ENCODE results near the gene PSMA6.
"Not testable (repeated sequence)": the region's sequence is repeated elsewhere in the genome, so short reads cannot be mapped to it uniquely, and the experiment has no call there.

The PSMA6 gene

GRCh38 chr14:35317820-35318219, 25.6 kb downstream of the PSMA6 start:
- in situ Hi-C loops (cut with HindIII; ENCODE audit: low sequenced_read_pairs) = loop anchor here (5.0 kb wide), 2 partner anchors 71 to 94 kb away; no protein-coding TSS in a partner anchor

DNA sequence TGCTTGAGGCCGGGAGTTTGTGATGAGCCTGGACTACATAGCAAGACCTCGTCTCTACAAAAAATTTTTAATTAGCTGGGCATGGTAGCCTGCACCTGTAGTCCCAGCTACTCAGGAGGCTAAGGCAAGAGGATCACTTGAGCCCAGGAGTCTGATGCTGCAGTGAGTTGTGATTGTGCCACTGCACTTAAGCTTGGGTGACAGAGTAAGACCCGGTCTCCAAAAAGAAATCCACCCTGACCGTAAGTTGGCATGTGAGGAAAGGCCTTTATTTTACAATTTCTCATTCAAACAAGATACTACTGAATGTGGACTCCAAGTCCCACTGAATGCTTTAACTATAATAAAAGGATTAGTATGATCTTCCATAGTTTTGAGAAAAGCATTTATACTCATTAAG, 27.3 kb downstream of the PSMA6 start:
- in situ Hi-C loops (cut with HindIII; ENCODE audit: low sequenced_read_pairs) = loop anchor here (5.0 kb wide), 2 partner anchors 72 to 93 kb away; no protein-coding TSS in a partner anchor

GRCh38 chr14:35320472-35320871, 28.3 kb downstream of the PSMA6 start:
- in situ Hi-C loops (cut with HindIII; ENCODE audit: low sequenced_read_pairs) = no loop called here

DNA sequence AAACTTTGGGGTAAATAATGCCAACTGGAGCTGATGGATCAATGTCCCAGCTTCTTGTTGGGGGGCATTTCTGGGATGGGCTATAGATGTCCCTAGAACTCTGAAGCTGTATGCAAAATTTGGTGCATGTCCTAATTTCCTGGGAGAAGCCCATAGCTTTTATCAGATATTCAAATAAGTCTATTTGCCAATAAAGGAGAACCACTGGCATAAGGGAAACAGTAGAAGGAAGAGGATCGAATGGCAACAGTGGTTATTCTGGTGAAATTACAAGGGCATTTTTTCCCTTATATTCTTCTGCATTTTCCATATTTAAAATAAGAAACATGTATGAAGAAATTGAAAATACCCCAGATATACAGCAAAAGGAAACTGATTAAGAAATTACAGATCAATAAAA, 34.2 kb downstream of the PSMA6 start:
- in situ Hi-C loops (cut with HindIII; ENCODE audit: low sequenced_read_pairs) = no loop called here

DNA sequence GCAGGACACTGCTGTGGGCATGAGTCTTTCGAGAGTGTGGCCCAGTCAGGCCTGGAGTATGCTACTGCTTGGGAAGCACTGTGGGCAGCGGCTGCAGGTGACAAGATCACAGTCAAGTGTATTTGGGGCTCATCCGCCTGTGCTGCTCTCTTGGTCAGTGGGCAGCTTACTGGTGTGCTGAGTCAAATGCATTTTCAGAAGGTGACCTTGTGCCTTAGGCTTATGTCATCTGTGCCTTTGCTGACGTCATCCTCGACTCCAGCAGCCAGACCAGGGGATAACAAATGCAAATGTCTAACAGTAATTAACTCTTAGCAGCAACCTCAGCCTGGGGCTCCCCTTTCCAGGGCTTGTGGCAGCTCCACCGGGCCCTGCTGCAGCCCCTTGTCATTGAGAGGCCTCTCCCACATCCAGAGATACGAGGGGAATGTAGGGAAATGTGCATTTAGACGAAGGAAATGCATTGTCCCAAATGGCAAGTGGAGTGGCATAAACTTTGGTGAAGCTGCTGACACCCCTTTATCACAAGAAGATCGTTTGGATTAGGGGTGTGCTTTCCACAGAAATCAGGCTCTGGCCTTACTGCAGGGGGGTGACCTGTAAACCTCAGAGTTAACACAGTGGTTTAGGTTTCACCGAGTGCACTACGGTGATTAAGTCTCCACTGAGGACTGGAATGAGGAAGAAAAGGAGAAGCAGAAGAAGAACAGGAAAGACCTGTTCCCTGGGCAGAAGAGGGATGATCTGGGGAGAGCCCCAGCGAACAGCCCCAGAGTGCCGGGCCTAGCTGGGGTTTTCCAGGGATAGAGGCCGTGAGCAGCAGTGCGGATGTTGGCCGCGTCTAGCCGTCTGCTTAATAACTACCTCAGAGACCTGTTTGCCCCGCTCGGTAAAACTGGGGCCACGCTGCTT, 39.7 kb downstream of the PSMA6 start:
- in situ Hi-C loops (cut with HindIII; ENCODE audit: low sequenced_read_pairs) = no loop called here

DNA sequence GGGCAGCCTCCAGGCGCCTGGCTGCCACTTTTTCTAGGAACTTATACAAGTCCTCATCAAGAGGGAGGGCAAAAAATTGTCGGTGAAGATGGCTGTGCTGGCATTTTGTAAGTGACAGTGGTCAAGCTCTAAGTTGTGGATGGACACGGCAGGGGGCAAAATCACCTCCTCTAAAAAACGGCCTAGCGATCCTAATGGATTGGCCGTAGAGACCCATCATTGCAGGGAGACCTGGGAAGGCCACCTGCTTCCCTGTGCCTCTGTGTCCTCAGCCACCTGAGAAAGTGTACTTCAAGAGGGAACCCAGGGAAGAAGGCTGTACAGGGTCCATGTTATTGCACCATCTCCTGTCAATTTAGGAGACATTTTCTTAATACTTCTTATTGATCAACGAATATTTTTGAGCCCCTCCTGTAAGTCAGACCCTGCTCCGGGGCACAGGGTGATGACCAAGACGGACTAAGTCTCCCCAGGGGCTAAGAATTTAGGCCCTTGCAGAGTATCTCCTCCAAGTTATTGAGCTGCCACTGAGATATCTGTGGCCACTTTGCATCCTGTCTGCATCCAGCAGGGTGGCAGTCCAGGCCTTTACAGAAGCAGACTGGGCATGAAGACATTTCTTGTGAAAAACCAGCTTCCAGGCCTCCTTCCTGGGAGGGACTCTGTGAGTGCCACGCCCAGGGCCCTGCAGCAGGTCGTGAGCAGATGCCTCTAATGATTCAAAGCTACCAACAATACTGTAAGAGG, 40.5 kb downstream of the PSMA6 start:
- in situ Hi-C loops (cut with HindIII; ENCODE audit: low sequenced_read_pairs) = no loop called here

GRCh38 chr14:35333264-35333730, 41.1 kb downstream of the PSMA6 start:
- in situ Hi-C loops (cut with HindIII; ENCODE audit: low sequenced_read_pairs) = no loop called here

- in situ Hi-C loops (cut with HindIII; ENCODE audit: low sequenced_read_pairs) = no loop called here
Observed at GRCh38 chr14:35333797-35334743, 41.9 kb downstream of the PSMA6 start.

DNA sequence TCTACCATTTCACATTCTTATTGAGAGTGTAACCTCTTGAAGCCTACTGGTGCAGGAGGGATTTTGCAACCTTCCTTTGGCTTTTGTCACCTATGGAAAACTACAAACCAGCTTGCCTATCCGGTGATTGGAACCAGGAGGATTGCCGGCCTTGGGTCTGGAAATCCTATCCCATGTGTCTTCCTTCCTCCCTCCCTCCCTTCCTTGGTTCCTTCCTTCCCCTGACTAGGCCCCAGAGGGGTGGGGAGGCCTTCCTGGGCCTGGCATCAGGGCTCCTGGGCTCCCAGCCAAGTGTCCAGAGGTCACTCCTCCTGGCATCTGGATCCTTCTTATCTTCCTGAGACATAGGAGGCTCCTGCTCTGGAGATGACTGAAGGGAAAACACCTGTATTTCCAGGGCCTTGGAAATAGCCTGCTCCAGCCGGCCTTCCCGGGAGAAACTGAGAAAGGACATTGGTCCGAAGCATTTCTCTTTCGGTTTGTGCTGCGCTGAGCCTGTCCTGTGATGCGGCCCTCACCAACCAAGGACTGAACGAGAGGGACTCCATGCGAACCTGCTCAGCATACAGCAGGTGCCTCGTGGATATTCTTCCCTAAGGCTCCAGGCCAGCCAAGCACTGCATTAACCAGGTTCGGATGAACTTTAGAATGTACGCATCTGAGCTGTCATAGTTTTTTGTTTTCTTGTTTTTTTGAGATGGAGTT, 43.4 kb downstream of the PSMA6 start:
- in situ Hi-C loops (cut with HindIII; ENCODE audit: low sequenced_read_pairs) = no loop called here

DNA sequence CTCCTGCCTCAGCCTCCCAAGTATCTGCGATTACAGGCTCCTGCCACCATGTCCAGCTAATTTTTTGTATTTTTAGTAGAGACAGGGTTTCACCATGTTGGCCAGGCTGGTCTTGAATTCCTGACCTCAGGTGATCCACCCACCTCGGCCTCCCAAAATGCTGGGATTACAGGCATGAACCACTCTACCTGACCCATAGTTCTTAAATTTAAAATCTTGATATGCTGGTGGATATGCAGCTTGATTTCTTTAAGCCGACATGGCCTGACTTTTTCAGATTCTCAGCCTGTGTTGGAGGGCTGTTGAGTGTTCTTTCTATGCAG, 44.0 kb downstream of the PSMA6 start:
- in situ Hi-C loops (cut with HindIII; ENCODE audit: low sequenced_read_pairs) = not testable (repeated sequence)

GRCh38 chr14:35336494-35337268, 44.5 kb downstream of the PSMA6 start:
- in situ Hi-C loops (cut with HindIII; ENCODE audit: low sequenced_read_pairs) = no loop called here

DNA sequence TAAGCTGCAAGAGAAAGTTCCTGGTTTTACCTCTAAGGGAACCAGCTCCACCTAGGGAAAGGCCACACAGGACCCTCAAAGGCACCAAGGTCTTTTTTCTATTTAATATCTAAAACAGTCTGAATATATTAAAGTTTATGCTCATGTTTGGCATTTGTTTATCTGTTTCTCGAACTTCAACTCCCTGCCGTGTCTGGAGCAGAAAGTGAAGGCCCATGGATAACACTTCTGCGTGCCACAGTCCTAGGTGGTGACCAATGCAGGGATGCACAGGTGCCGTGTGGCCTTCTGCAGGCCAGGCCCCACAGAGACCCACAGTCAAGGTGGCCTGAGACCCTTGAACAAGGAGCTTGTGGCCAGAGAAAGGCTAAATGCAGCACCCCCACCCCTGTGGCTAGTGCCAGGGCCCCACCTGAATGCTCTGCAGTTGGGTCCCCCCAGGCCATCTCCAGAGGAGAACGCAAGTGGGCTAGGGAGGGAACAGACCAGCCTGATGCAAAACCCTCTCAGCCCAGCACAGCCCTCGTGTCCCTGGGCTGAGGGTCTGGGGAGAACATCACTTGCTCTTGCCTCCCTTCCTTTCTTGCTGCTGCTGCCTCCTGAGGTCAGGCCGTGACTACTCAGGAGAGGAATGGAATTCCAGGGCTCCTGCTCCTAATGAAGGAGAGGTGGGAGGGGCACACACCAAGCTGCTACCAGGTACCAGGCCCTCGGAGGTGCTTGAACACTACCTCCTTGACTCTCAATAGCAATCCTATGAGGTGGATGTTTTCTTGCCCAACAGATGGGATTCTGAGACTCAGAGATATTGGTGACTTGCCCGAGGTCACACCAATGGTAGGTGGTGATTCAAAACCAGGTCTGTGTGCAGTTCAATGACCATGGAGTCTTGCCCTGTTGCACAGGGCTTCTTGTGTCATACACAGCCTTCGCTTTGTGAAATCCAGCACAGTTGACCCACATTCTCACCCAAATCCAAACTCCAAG, 45.4 kb downstream of the PSMA6 start:
- in situ Hi-C loops (cut with HindIII; ENCODE audit: low sequenced_read_pairs) = no loop called here

DNA sequence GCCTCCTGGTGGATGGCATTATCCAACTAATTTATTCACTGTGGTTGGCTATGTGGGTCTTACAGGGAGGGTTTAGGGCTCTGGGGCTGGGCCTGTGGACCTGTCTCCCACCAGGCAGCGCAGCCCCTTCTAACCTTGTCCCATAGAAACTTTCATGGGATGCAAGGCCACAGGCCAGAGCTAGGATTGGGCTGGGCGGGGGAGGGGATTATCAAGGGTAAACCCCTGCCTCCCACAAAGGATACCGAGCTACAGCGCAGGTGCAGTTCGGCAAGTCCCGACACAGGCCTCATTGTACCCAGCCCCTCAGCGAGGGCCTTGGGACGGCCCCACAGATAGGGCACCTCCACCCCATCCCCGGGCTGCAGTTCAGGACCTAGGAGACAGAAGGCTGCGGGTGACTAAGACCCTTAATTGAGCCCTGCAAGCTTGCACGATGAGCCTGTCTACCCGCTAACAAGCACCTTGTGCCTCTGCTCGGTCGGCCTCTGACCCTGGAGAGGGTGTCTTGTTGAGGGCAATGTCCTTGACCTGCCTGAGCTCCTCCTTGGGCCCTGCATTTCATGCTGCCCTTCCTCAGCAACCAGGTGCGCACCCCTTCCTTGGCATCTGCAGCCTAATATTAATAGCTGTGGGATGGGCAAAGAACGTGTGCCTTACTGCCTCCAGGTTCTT, 46.7 kb downstream of the PSMA6 start:
- in situ Hi-C loops (cut with HindIII; ENCODE audit: low sequenced_read_pairs) = no loop called here

- in situ Hi-C loops (cut with HindIII; ENCODE audit: low sequenced_read_pairs) = no loop called here
Observed at GRCh38 chr14:35339761-35340406, 47.7 kb downstream of the PSMA6 start.

- in situ Hi-C loops (cut with HindIII; ENCODE audit: low sequenced_read_pairs) = no loop called here
Observed at GRCh38 chr14:35340616-35341453, 48.7 kb downstream of the PSMA6 start.

DNA sequence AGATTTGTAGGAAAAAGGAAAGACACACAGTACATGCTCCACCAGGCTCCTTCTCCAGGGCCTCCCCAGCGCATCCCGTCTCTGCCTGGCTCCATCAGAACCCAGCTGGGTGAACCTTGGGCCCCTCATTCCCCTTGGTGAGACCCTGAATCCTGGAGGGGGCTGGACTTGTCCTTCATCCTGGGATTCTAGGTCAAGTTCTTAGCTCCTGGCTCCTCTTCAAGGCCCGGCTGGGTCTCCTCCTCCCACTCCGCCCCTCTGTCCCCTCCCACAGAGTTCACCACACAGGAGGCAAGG, 49.2 kb downstream of the PSMA6 start:
- in situ Hi-C loops (cut with HindIII; ENCODE audit: low sequenced_read_pairs) = no loop called here
